HepG2 (cell line): ENCODE data around the gene BICDL1. TPM values are rescaled to one million over a fixed set of nuclear protein-coding genes. Genes with fewer than 3 reads are reported as not detected.

Experiments
- CHD2 ChIP-seq: IDR thresholded peaks from 2 replicates; pipeline ENCODE4 v1.6.1; 2011; ENCODE audit warnings: low read depth, low read length, improper control_type of control experiment
- CREB1 ChIP-seq, 2 experiments: fragments of 450-650 bp in 1 of 2; IDR thresholded peaks; 2 replicates each; pipeline ENCODE4 v1.6.1; 2016 to 2017; ENCODE audit warnings: control low read depth in 1 of 2, mild to moderate bottlenecking in 1 of 2, missing compliant biosample characterization in 1 of 2, missing genetic modification characterization in 1 of 2
- ESRRA ChIP-seq: sonication (generic); formaldehyde crosslinking; IDR thresholded peaks from 2 replicates; pipeline ENCODE4 v1.5.1; 2020; ENCODE audit warnings: mild to moderate bottlenecking, low read depth, missing genetic modification reagents
- GTF3A ChIP-seq: sonication (generic); formaldehyde crosslinking; conservative IDR thresholded peaks from 2 replicates; pipeline ENCODE4 v1.4.0; 2020; ENCODE audit warnings: mild to moderate bottlenecking, missing genetic modification reagents
- IRF2 ChIP-seq: IDR thresholded peaks from 2 replicates; pipeline ENCODE4 v1.6.1; 2018; ENCODE audit warnings: missing genetic modification reagents, missing compliant biosample characterization
- KAT8 ChIP-seq: IDR thresholded peaks from 2 replicates; pipeline ENCODE4 v1.6.1; 2016; ENCODE audit warnings: missing genetic modification reagents, missing compliant biosample characterization
- KDM6A ChIP-seq: IDR thresholded peaks from 2 replicates; pipeline ENCODE4 v1.6.1; 2016; ENCODE audit warnings: low read depth
- KLF15 ChIP-seq: sonication (generic); formaldehyde crosslinking; IDR thresholded peaks from 2 replicates; pipeline ENCODE4 v1.8.1; 2023; ENCODE audit warnings: borderline replicate concordance, mild to moderate bottlenecking, inconsistent platforms, missing genetic modification reagents, mixed read lengths
- MED13 ChIP-seq: sonication (generic); formaldehyde crosslinking; IDR thresholded peaks from 2 replicates; pipeline ENCODE4 v1.5.0; 2020; ENCODE audit warnings: missing genetic modification reagents
- MED8 ChIP-seq: sonication (generic); formaldehyde crosslinking; IDR thresholded peaks from 2 replicates; pipeline ENCODE4 v1.8.1; 2023; ENCODE audit warnings: mild to moderate bottlenecking, missing genetic modification reagents; ENCODE audit not compliant: insufficient replicate concordance
- NBN ChIP-seq: fragments of 450-650 bp; conservative IDR thresholded peaks from 2 replicates; pipeline ENCODE4 v1.6.1; 2017
- NKX3-1 ChIP-seq: sonication (generic); formaldehyde crosslinking; IDR thresholded peaks from 2 replicates; pipeline ENCODE4 v1.5.0; 2020; ENCODE audit warnings: missing genetic modification reagents
- RARG ChIP-seq: sonication (generic); formaldehyde crosslinking; IDR thresholded peaks from 2 replicates; pipeline ENCODE4 v1.4.0; 2020; ENCODE audit warnings: low read depth, mild to moderate bottlenecking, missing genetic modification reagents
- REXO4 ChIP-seq: sonication (generic); formaldehyde crosslinking; IDR thresholded peaks from 2 replicates; pipeline ENCODE4 v1.8.0; 2022; ENCODE audit warnings: missing genetic modification reagents, mild to moderate bottlenecking, borderline replicate concordance
- TBX2 ChIP-seq: sonication (generic); formaldehyde crosslinking; IDR thresholded peaks from 2 replicates; pipeline ENCODE4 v1.5.0; 2020; ENCODE audit warnings: missing genetic modification reagents, mild to moderate bottlenecking, borderline replicate concordance
- TMF1 ChIP-seq: sonication (generic); formaldehyde crosslinking; IDR thresholded peaks from 2 replicates; pipeline ENCODE4 v1.8.1; 2022; ENCODE audit warnings: low read depth, missing genetic modification reagents
- YY1 ChIP-seq: IDR thresholded peaks from 2 replicates; pipeline ENCODE4 v1.6.1; 2011; ENCODE audit warnings: low read length, low read depth, moderate library complexity, mild to moderate bottlenecking; ENCODE audit not compliant: insufficient read depth, insufficient replicate concordance
- ZNF484 ChIP-seq: sonication (generic); formaldehyde crosslinking; IDR thresholded peaks from 2 replicates; pipeline ENCODE4 v1.5.1; 2020; ENCODE audit warnings: mild to moderate bottlenecking, low read depth, missing genetic modification reagents, borderline replicate concordance
- ZNF557 ChIP-seq: sonication (generic); formaldehyde crosslinking; IDR thresholded peaks from 2 replicates; pipeline ENCODE4 v1.4.0; 2020; ENCODE audit warnings: missing genetic modification reagents
- ZNF569 ChIP-seq: sonication (generic); formaldehyde crosslinking; IDR thresholded peaks from 2 replicates; pipeline ENCODE4 v1.5.0; 2020; ENCODE audit warnings: mild to moderate bottlenecking, missing genetic modification reagents, moderate library complexity, borderline replicate concordance
- ZNF570 ChIP-seq: sonication (generic); formaldehyde crosslinking; IDR thresholded peaks from 2 replicates; pipeline ENCODE4 v1.4.0; 2020; ENCODE audit warnings: mild to moderate bottlenecking, missing genetic modification reagents, borderline replicate concordance
- ZNF577 ChIP-seq: sonication (generic); formaldehyde crosslinking; IDR thresholded peaks from 2 replicates; pipeline ENCODE4 v1.4.0; 2020; ENCODE audit warnings: mild to moderate bottlenecking, low read depth, missing genetic modification reagents, borderline replicate concordance
- ZNF7 ChIP-seq: IDR thresholded peaks from 2 replicates; pipeline ENCODE4 v1.6.1; 2016; ENCODE audit warnings: missing biosample characterization, missing genetic modification reagents
- ZNF766 ChIP-seq: sonication (generic); formaldehyde crosslinking; IDR thresholded peaks from 2 replicates; pipeline ENCODE4 v1.5.0; 2020; ENCODE audit warnings: missing genetic modification reagents, borderline replicate concordance
- ZNF777 ChIP-seq: sonication (generic); formaldehyde crosslinking; IDR thresholded peaks from 2 replicates; pipeline ENCODE4 v1.4.0; 2020; ENCODE audit warnings: missing genetic modification reagents
- ZSCAN20 ChIP-seq: sonication (generic); formaldehyde crosslinking; IDR thresholded peaks from 2 replicates; pipeline ENCODE4 v1.4.0; 2020; ENCODE audit warnings: missing genetic modification reagents, mild to moderate bottlenecking, borderline replicate concordance
- polyA plus RNA-seq, 8 experiments: library from polyadenylated mRNA; depleted of rRNA in 3 of 8; stranded (reverse) in 7 of 8; unstranded in 1 of 8; fragments of >200 nt; fragmentation: Illumina TruSeq in 4 of 8; extraction: Trizol in 4 of 8; gene quantifications; 2 replicates each; pipeline versions ENCODE4 v1.2.1 to v1.2.3, GENCODE V29; 2011 to 2016; ENCODE audit warnings: low read depth in 4 of 8, missing spikeins in 1 of 8, mixed read lengths in 1 of 8; ENCODE audit not compliant: insufficient read depth in 1 of 8
- total RNA-seq, 5 experiments: library from RNA; depleted of rRNA; stranded (reverse); fragments of >200 nt; fragmentation: Illumina TruSeq; extraction: Trizol; gene quantifications; 2 replicates each; pipeline ENCODE4 v1.2.3, GENCODE V29; 2016; ENCODE audit warnings: low read depth in 1 of 5
- TF ChIP-seq, protein P1 (sequence below): sonication (generic); formaldehyde crosslinking; IDR thresholded peaks from 2 replicates; pipeline ENCODE4 v1.5.0; 2020; ENCODE audit warnings: mild to moderate bottlenecking, missing genetic modification reagents, borderline replicate concordance
- TF ChIP-seq, protein P2 (sequence below): sonication (generic); formaldehyde crosslinking; IDR thresholded peaks from 2 replicates; pipeline ENCODE4 v1.8.0; 2022; ENCODE audit warnings: mild to moderate bottlenecking, missing genetic modification reagents, moderate library complexity

Gene BICDL1
- total and polyA plus RNA-seq, 2 of the 13 experiments (the other 11 are each of a cell fraction or from before 2014, with no cell fraction given), result 3.6 to 9.7 TPM

DNA sequence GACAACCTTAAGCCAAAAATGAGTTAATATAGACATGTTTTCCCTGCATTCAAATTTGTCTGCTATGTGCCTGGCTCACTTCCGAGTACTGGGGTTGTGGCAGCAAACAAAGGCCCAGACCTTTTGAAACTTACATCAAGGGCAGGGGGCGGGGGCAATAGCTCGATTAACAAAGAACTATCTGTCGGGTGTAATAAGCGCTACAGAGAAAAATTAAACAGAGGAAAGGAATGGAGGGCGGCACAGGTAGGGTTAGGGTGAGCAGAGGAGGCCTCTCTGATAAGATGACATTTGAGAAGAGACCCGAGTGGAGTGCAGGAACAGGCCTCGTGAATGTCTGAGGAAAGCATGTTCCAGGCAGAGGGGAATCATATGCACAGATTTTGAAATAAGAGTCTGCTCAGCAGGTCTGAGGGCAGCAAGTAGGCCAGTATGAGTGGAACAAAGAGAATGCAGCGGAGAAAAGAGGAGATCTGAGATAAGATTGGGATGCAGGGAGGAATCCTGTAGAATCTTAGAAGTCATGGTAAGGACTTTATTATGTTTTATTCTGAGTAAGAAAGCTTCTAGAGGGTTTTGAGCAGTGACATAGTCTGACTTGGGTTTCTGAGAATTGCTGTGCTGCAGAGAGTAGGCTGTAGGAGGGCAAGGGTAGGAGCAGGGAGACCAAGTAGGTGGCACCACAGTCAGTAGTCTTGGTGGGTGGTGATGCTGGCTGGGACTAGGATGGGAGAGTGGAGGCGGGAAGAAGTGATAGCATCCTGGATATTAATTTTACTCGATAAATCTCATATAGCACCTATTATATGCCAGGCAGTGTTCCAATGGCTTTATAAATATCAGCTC, 52.6 kb downstream of the BICDL1 start (continued):
- TF ChIP-seq ZNF569, result no peak
- TF ChIP-seq KDM6A (CRISPR knock-in tag), result no peak
- no peak for TF ChIP-seq ZNF7 (CRISPR knock-in tag)
- peak; percentile 40; the same call in 1 of the 2 replicates for TF ChIP-seq IRF2
- TF ChIP-seq REXO4 (CRISPR knock-in tag), result no peak
- TF ChIP-seq TMF1 (CRISPR knock-in tag), result no peak
- TF ChIP-seq TBX2 (CRISPR knock-in tag), result peak; percentile 87; the same call in 1 of the 2 replicates
- no peak for TF ChIP-seq NBN
- TF ChIP-seq, protein P1, sequence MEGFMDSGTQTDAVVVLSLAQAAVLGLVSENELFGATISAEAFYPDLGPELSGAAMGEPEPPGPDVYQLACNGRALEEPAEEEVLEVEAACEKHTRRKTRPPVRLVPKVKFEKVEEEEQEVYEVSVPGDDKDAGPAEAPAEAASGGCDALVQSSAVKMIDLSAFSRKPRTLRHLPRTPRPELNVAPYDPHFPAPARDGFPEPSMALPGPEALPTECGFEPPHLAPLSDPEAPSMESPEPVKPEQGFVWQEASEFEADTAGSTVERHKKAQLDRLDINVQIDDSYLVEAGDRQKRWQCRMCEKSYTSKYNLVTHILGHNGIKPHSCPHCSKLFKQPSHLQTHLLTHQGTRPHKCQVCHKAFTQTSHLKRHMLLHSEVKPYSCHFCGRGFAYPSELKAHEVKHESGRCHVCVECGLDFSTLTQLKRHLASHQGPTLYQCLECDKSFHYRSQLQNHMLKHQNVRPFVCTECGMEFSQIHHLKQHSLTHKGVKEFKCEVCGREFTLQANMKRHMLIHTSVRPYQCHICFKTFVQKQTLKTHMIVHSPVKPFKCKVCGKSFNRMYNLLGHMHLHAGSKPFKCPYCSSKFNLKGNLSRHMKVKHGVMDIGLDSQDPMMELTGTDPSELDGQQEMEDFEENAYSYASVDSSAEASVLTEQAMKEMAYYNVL (CRISPR knock-in tag), result no peak
- TF ChIP-seq ZNF570, result no peak
- no peak for TF ChIP-seq KAT8
- no peak for TF ChIP-seq NKX3-1 (CRISPR knock-in tag)
- TF ChIP-seq ZSCAN20 (CRISPR knock-in tag), result no peak
- no peak for TF ChIP-seq CREB1 (IDR thresholded peaks at IDR 0.05)
- peak; percentile 23; the same call in 1 of the 2 replicates for TF ChIP-seq CREB1 (CRISPR knock-in tag; IDR thresholded peaks at IDR 0.05)
- no peak for TF ChIP-seq ZNF557
- TF ChIP-seq ZNF484 (CRISPR knock-in tag), result no peak
- no peak for TF ChIP-seq ZNF766 (CRISPR knock-in tag)
- TF ChIP-seq ZNF777 (CRISPR knock-in tag), result no peak
- TF ChIP-seq YY1, result no peak
- no peak for TF ChIP-seq GTF3A (CRISPR knock-in tag)
- TF ChIP-seq, protein P2, sequence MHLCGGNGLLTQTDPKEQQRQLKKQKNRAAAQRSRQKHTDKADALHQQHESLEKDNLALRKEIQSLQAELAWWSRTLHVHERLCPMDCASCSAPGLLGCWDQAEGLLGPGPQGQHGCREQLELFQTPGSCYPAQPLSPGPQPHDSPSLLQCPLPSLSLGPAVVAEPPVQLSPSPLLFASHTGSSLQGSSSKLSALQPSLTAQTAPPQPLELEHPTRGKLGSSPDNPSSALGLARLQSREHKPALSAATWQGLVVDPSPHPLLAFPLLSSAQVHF (CRISPR knock-in tag), result no peak
- no peak for TF ChIP-seq ZNF577 (CRISPR knock-in tag)
- no peak for TF ChIP-seq ESRRA (CRISPR knock-in tag)
- no peak for TF ChIP-seq MED13 (CRISPR knock-in tag)
- no peak for TF ChIP-seq MED8 (CRISPR knock-in tag)
- TF ChIP-seq CHD2, result no peak
- no peak for TF ChIP-seq RARG (CRISPR knock-in tag)
- no peak for TF ChIP-seq KLF15
